ENCODE data around the gene FAM124A. TPM values are rescaled to one million over a fixed set of nuclear protein-coding genes. Genes with fewer than 3 reads are reported as not detected.

Gene FAM124A
- total RNA-seq, 1 experiment from 2014 or later: 7.1 TPM

GRCh38 chr13:51313619-51314018, 91.4 kb downstream of the FAM124A start:
- no peak for DNase-seq (ENCODE audit: low read depth, low spot score)

GRCh38 chr13:51317262-51317661, 95.1 kb downstream of the FAM124A start:
- DNase-seq (ENCODE audit: low read depth, low spot score): peak; percentile 96
- in situ Hi-C loops (cut with HindIII; ENCODE audit: low pct_unique_long_range_greater_than_20kb, low sequenced_read_pairs): no loop called here

More at GRCh38 chr13:51313619-51314018, 91.4 kb downstream of the FAM124A start:
- in situ Hi-C loops (cut with HindIII; ENCODE audit: low pct_unique_long_range_greater_than_20kb, low sequenced_read_pairs): no loop called here

- in situ Hi-C loops (cut with HindIII; ENCODE audit: low pct_unique_long_range_greater_than_20kb, low sequenced_read_pairs): no loop called here
- no peak for DNase-seq (ENCODE audit: low read depth, low spot score)
Measured at GRCh38 chr13:51318015-51318414, 95.8 kb downstream of the FAM124A start.

GRCh38 chr13:51318876-51319275, 96.7 kb downstream of the FAM124A start:
- DNase-seq (ENCODE audit: low read depth, low spot score): no peak
- in situ Hi-C loops (cut with HindIII; ENCODE audit: low pct_unique_long_range_greater_than_20kb, low sequenced_read_pairs): no loop called here

- in situ Hi-C loops (cut with HindIII; ENCODE audit: low pct_unique_long_range_greater_than_20kb, low sequenced_read_pairs): no loop called here
- no peak for DNase-seq (ENCODE audit: low read depth, low spot score)
Measured at GRCh38 chr13:51321836-51322235, 99.6 kb downstream of the FAM124A start.

GRCh38 chr13:51322826-51323225, 100.6 kb downstream of the FAM124A start:
- in situ Hi-C loops (cut with HindIII; ENCODE audit: low pct_unique_long_range_greater_than_20kb, low sequenced_read_pairs): no loop called here
- DNase-seq (ENCODE audit: low read depth, low spot score): peak; percentile 32

- in situ Hi-C loops (cut with HindIII; ENCODE audit: low pct_unique_long_range_greater_than_20kb, low sequenced_read_pairs): no loop called here
- DNase-seq (ENCODE audit: low read depth, low spot score): peak; percentile 51
Measured at GRCh38 chr13:51323824-51324511, 101.8 kb downstream of the FAM124A start.

GRCh38 chr13:51324714-51325420, 102.7 kb downstream of the FAM124A start:
- in situ Hi-C loops (cut with HindIII; ENCODE audit: low pct_unique_long_range_greater_than_20kb, low sequenced_read_pairs): no loop called here
- DNase-seq (ENCODE audit: low read depth, low spot score): no peak

GRCh38 chr13:51325837-51326236, 103.6 kb downstream of the FAM124A start:
- DNase-seq (ENCODE audit: low read depth, low spot score): no peak
- in situ Hi-C loops (cut with HindIII; ENCODE audit: low pct_unique_long_range_greater_than_20kb, low sequenced_read_pairs): no loop called here

- in situ Hi-C loops (cut with HindIII; ENCODE audit: low pct_unique_long_range_greater_than_20kb, low sequenced_read_pairs): no loop called here
Measured at GRCh38 chr13:51326777-51327176, 104.6 kb downstream of the FAM124A start.

GRCh38 chr13:51327961-51328360, 105.8 kb downstream of the FAM124A start:
- DNase-seq (ENCODE audit: low read depth, low spot score): no peak
- in situ Hi-C loops (cut with HindIII; ENCODE audit: low pct_unique_long_range_greater_than_20kb, low sequenced_read_pairs): no loop called here

More at GRCh38 chr13:51326777-51327176, 104.6 kb downstream of the FAM124A start:
- DNase-seq (ENCODE audit: low read depth, low spot score): no peak

GRCh38 chr13:51328488-51328887, 106.3 kb downstream of the FAM124A start:
- DNase-seq (ENCODE audit: low read depth, low spot score): no peak
- in situ Hi-C loops (cut with HindIII; ENCODE audit: low pct_unique_long_range_greater_than_20kb, low sequenced_read_pairs): no loop called here

GRCh38 chr13:51329606-51330005, 107.4 kb downstream of the FAM124A start:
- in situ Hi-C loops (cut with HindIII; ENCODE audit: low pct_unique_long_range_greater_than_20kb, low sequenced_read_pairs): no loop called here
- DNase-seq (ENCODE audit: low read depth, low spot score): no peak

GRCh38 chr13:51330791-51331190, 108.6 kb downstream of the FAM124A start:
- peak; percentile 88 for DNase-seq (ENCODE audit: low read depth, low spot score)
- in situ Hi-C loops (cut with HindIII; ENCODE audit: low pct_unique_long_range_greater_than_20kb, low sequenced_read_pairs): no loop called here

- DNase-seq (ENCODE audit: low read depth, low spot score): peak; percentile 23
- in situ Hi-C loops (cut with HindIII; ENCODE audit: low pct_unique_long_range_greater_than_20kb, low sequenced_read_pairs): no loop called here
Measured at GRCh38 chr13:51331354-51331861, 109.2 kb downstream of the FAM124A start.

- DNase-seq (ENCODE audit: low read depth, low spot score): no peak
- in situ Hi-C loops (cut with HindIII; ENCODE audit: low pct_unique_long_range_greater_than_20kb, low sequenced_read_pairs): no loop called here
Measured at GRCh38 chr13:51332566-51333361, 110.6 kb downstream of the FAM124A start.

- in situ Hi-C loops (cut with HindIII; ENCODE audit: low pct_unique_long_range_greater_than_20kb, low sequenced_read_pairs): no loop called here
- peak; percentile 78 for DNase-seq (ENCODE audit: low read depth, low spot score)
Measured at GRCh38 chr13:51333421-51333820, 111.2 kb downstream of the FAM124A start.

GRCh38 chr13:51333826-51334225, 111.6 kb downstream of the FAM124A start:
- DNase-seq (ENCODE audit: low read depth, low spot score): peak; percentile 86
- in situ Hi-C loops (cut with HindIII; ENCODE audit: low pct_unique_long_range_greater_than_20kb, low sequenced_read_pairs): no loop called here

All from SK-MEL-5 (cell line).